H1 (cell line): ENCODE measurements around the gene SELENOF. TPM values are rescaled to one million over a fixed set of nuclear protein-coding genes. Genes with fewer than 3 reads are reported as not detected.

Experiments used
- CEBPB ChIP-seq: IDR thresholded peaks from 2 replicates; pipeline ENCODE4 v1.6.1; 2012; ENCODE audit warnings: low read depth, low read length
- CHD7 ChIP-seq: fragments of 300-600 bp; sonication (generic); IDR thresholded peaks from 2 replicates; pipeline ENCODE4 v1.7.1; 2012; ENCODE audit warnings: low read length, moderate library complexity, mild to moderate bottlenecking, inconsistent platforms; ENCODE audit not compliant: insufficient replicate concordance
- HDAC6 ChIP-seq: IDR thresholded peaks from one replicate; pipeline ENCODE4 v1.7.1; 2012; ENCODE audit warnings: low read depth, mild to moderate bottlenecking, inconsistent platforms, low read length, moderate library complexity
- NRF1 ChIP-seq: IDR thresholded peaks from 2 replicates; pipeline ENCODE4 v1.6.1; 2011; ENCODE audit warnings: mild to moderate bottlenecking, low read depth, low read length, improper control_type of control experiment
- TAF7 ChIP-seq: optimal IDR thresholded peaks from 2 replicates; pipeline ENCODE3; 2011; ENCODE audit warnings: low read depth, mild to moderate bottlenecking, inconsistent platforms, low read length, moderate library complexity, borderline replicate concordance
- YY1 ChIP-seq: IDR thresholded peaks from 2 replicates; pipeline ENCODE4 v1.6.1; 2011; ENCODE audit warnings: low read depth, mild to moderate bottlenecking, low read length
- polyA plus RNA-seq, 7 experiments: library from polyadenylated mRNA; depleted of rRNA in 3 of 7; stranded (reverse) in 5 of 7; unstranded in 2 of 7; fragments of >200 nt in 5 of 7; fragments of 200-250 nt in 2 of 7; gene quantifications; 1 replicate in 5 of 7; 2 replicates in 1 of 7; 4 replicates in 1 of 7; pipeline versions ENCODE4 v1.2.1 to v1.2.3, GENCODE V29; 2011 to 2013; ENCODE audit warnings: missing spikeins in 2 of 7, mixed read lengths in 2 of 7
- total RNA-seq: library from RNA; stranded (reverse); fragmentation: NEBNext Ultra II Directional; extraction: Animal tissue kit (Norgen Biotek cat#: 25700); gene quantifications from 2 replicates; pipeline ENCODE4 v1.2.1, GENCODE V29; 2021

Gene SELENOF
- total and polyA plus RNA-seq, 2 of the 8 experiments (the other 6 are each of a cell fraction or from before 2014, with no cell fraction given), result 70.7 to 163 TPM

- TF ChIP-seq CHD7, result no peak
- no peak for TF ChIP-seq CEBPB
- TF ChIP-seq HDAC6, result no peak
- no peak for TF ChIP-seq YY1
- no peak for TF ChIP-seq TAF7
- TF ChIP-seq NRF1, result no peak
Observed at GRCh38 chr1:86939406-86939805, 25.5 kb upstream of the SELENOF start (continued).
